AG10803 (cell line): ENCODE data around the gene INPP5D.

Source experiments
- DNase-seq: peaks from one replicate; pipeline ENCODE4 v3.0.0; 2010; ENCODE audit warnings: low read depth
- H3K4me3 ChIP-seq: 2 replicates; pipeline ENCODE4 v1.5.1; 2011; ENCODE audit warnings: mild to moderate bottlenecking, low read length, control low read depth
- CTCF ChIP-seq: conservative IDR thresholded peaks from 2 replicates; pipeline ENCODE4 v1.5.1; 2011; ENCODE audit warnings: mild to moderate bottlenecking, low read length, control low read depth, inconsistent platforms

INPP5D gene

GRCh38 chr2:233209533-233210171 lies 149.5 kb downstream of the INPP5D start:
- H3K4me3 ChIP-seq: no peak overlapping the region
- DNase-seq: no peak
- TF ChIP-seq CTCF: no peak

GRCh38 chr2:233210281-233210680 lies 150.1 kb downstream of the INPP5D start:
- no peak for DNase-seq
- TF ChIP-seq CTCF: no peak
- H3K4me3 ChIP-seq: no peak overlapping the region

GRCh38 chr2:233210843-233211547 lies 150.9 kb downstream of the INPP5D start:
- DNase-seq: peak; percentile 92
- TF ChIP-seq CTCF: no peak
- peak overlapping the region; percentile 41 for H3K4me3 ChIP-seq

- no peak for DNase-seq
- no peak overlapping the region for H3K4me3 ChIP-seq
- no peak for TF ChIP-seq CTCF
These were observed 151.4 kb downstream of the INPP5D start for GRCh38 chr2:233211548-233211895.

GRCh38 chr2:233213011-233213410 lies 152.9 kb downstream of the INPP5D start:
- H3K4me3 ChIP-seq: no peak overlapping the region
- DNase-seq: no peak
- TF ChIP-seq CTCF: no peak

- no peak for DNase-seq
- no peak overlapping the region for H3K4me3 ChIP-seq
- TF ChIP-seq CTCF: no peak
These were observed 153.8 kb downstream of the INPP5D start for GRCh38 chr2:233213975-233214374.

- H3K4me3 ChIP-seq: no peak overlapping the region
- no peak for TF ChIP-seq CTCF
- DNase-seq: no peak
These were observed 157.8 kb downstream of the INPP5D start for GRCh38 chr2:233217892-233218377.
